DMS 273 (cell line): ENCODE measurements around the gene SLC5A10.
A peak's percentile ranks its signal among the peaks of the same experiment; 100 is the strongest.
"Not testable (repeated sequence)": the region's sequence is repeated elsewhere in the genome, so short reads cannot be mapped to it uniquely, and the experiment has no call there.

Experiments used
- DNase-seq: peaks from one replicate; lab custom pipeline; 2025; ENCODE audit not compliant: unreplicated experiment; lab: John Stamatoyannopoulos, UW

Gene SLC5A10

GRCh38 chr17:18946536-18946935 is 5.4 kb upstream of the SLC5A10 start:
- DNase-seq: no peak

GRCh38 chr17:18947866-18948265 is 4.1 kb upstream of the SLC5A10 start:
- DNase-seq: no peak

GRCh38 chr17:18948476-18949006 is 3.4 kb upstream of the SLC5A10 start:
- DNase-seq: no peak

GRCh38 chr17:18949566-18949965 is 2.4 kb upstream of the SLC5A10 start:
- DNase-seq: no peak

- DNase-seq: no peak
Measured at GRCh38 chr17:18950346-18950745, 1.6 kb upstream of the SLC5A10 start.

GRCh38 chr17:18950944-18951905 is 740 bp upstream of the SLC5A10 start:
- DNase-seq: no peak

- DNase-seq: no peak
Measured at GRCh38 chr17:18953231-18953728, 1.3 kb downstream of the SLC5A10 start.

GRCh38 chr17:18954321-18954720 is 2.4 kb downstream of the SLC5A10 start:
- no peak for DNase-seq

GRCh38 chr17:18955009-18955408 is 3.0 kb downstream of the SLC5A10 start:
- DNase-seq: no peak

- not testable (repeated sequence) for DNase-seq
Measured at GRCh38 chr17:18956021-18956420, 4.1 kb downstream of the SLC5A10 start.

- DNase-seq: no peak
Measured at GRCh38 chr17:18956581-18956980, 4.6 kb downstream of the SLC5A10 start.

- DNase-seq: no peak
Measured at GRCh38 chr17:18957831-18958230, 5.9 kb downstream of the SLC5A10 start.

GRCh38 chr17:18958611-18959010 is 6.6 kb downstream of the SLC5A10 start:
- DNase-seq: no peak

- DNase-seq: no peak
Measured at GRCh38 chr17:18959071-18959844, 7.3 kb downstream of the SLC5A10 start.

GRCh38 chr17:18959845-18960240 is 7.9 kb downstream of the SLC5A10 start:
- no peak for DNase-seq

- no peak for DNase-seq
Measured at GRCh38 chr17:18960241-18960665, 8.3 kb downstream of the SLC5A10 start.

- peak; percentile 79 for DNase-seq
Measured at GRCh38 chr17:18960803-18961511, 9.0 kb downstream of the SLC5A10 start.

GRCh38 chr17:18961634-18962493 is 9.9 kb downstream of the SLC5A10 start:
- no peak for DNase-seq

- DNase-seq: no peak
Measured at GRCh38 chr17:18962494-18962815, 10.5 kb downstream of the SLC5A10 start.
